Esophagus (tissue), 2 donors: Measurements from ENCODE around the gene RFWD3. TPM values are rescaled to one million over a fixed set of nuclear protein-coding genes. Genes with fewer than 3 reads are reported as not detected.
A peak's percentile ranks its signal among the peaks of the same experiment; 100 is the strongest.
"Not testable (repeated sequence)": the region's sequence is repeated elsewhere in the genome, so short reads cannot be mapped to it uniquely, and the experiment has no call there.

Experiments used
- H3K27ac ChIP-seq, 2 donors: one replicate each; pipeline ENCODE4 v1.5.1; 2013; ENCODE audit warnings: low read depth in 2 of 2, mild to moderate bottlenecking in 2 of 2, inconsistent platforms in 1 of 2, low read length in 1 of 2, moderate library complexity in 1 of 2
- H3K27me3 ChIP-seq, 2 donors: one replicate each; pipeline ENCODE4 v1.6.1; 2013; ENCODE audit warnings: low read length in 2 of 2, control low read depth in 1 of 2, mild to moderate bottlenecking in 1 of 2; ENCODE audit not compliant: insufficient read depth in 2 of 2, control insufficient read depth in 1 of 2
- H3K36me3 ChIP-seq, 2 donors: one replicate each; pipeline ENCODE4 v1.6.1; 2013; ENCODE audit warnings: low read length in 1 of 2; ENCODE audit not compliant: control insufficient read depth in 2 of 2, insufficient read depth in 2 of 2
- H3K4me1 ChIP-seq, 2 donors: one replicate each; pipeline ENCODE4 v1.6.1; 2013; ENCODE audit warnings: low read length in 1 of 2; ENCODE audit not compliant: control insufficient read depth in 2 of 2, insufficient read depth in 2 of 2
- H3K4me3 ChIP-seq, 2 donors: one replicate each; pipeline ENCODE4 v1.5.1; 2013; ENCODE audit warnings: low read length in 2 of 2, mild to moderate bottlenecking in 2 of 2, low read depth in 1 of 2, moderate library complexity in 1 of 2
- H3K9me3 ChIP-seq, 2 donors: one replicate each; pipeline ENCODE4 v1.6.1; 2013; ENCODE audit warnings: mild to moderate bottlenecking in 2 of 2, low read depth in 1 of 2, low read length in 1 of 2, moderate library complexity in 1 of 2; ENCODE audit not compliant: control insufficient read depth in 2 of 2, insufficient read depth in 1 of 2
- WGBS, 2 donors: extraction: QIAGEN DNeasy Blood & Tissue Kit; methylation state at CpG; one replicate each; pipeline ENCODE4 v1.1.7; 2013; 5-methylcytosine and 5-hydroxymethylcytosine counted together
- polyA plus RNA-seq, 2 donors: library from polyadenylated mRNA; stranded (reverse); fragments of 200-250 nt; gene quantifications; one replicate each; pipeline ENCODE4 v1.2.3, GENCODE V29; 2013
- donor health status: healthy with polysubstance abuse.
- donor health status: Bipolar disorder and iron deficiency.

Gene RFWD3
- polyA plus RNA-seq, 2 donors: 8.0 to 10.8 TPM

DNA sequence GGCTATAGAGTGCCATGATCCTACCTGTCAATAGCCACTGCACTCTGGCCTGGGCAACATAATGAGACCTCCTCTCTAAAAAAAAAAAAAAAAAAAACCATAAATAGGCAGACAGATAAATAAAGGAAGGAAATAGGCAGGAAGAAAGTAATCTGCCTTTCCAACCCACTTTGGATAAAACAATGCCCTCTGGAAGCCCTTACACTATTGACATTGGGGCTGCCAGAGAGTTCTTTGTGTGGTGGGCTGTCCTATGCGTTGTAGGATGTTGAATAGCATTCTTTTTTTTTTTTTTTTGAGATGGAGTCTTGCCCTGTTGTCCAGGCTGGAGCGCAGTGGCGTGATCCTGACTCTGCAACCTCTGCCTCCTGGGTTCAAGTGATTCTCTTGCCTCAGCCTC, 7.2 kb upstream of the RFWD3 start:
- no peaks in the 10 kb centered on the region for H3K4me1 ChIP-seq
- H3K4me3 ChIP-seq: no peak overlapping the region
- H3K27me3 ChIP-seq: no peaks in the 10 kb centered on the region
- WGBS, 2 donors: 83 to 89% methylated on average over 3 of the region's 3 CpGs
- peaks cover 3 to 17% of the 10 kb centered on the region in 2 donors for H3K36me3 ChIP-seq
- no peak overlapping the region for H3K27ac ChIP-seq
- H3K9me3 ChIP-seq: no peaks in the 10 kb centered on the region

- H3K4me1 ChIP-seq: not testable (repeated sequence)
Measured at GRCh38 chr16:74668877-74669276, 2.2 kb upstream of the RFWD3 start.

GRCh38 chr16:74667255-74667700, 601 bp upstream of the RFWD3 start:
- WGBS, 2 donors: 1% methylated on average over 23 of the region's 23 CpGs
- H3K27ac ChIP-seq: peak overlapping the region; percentile 40 to 59
- H3K27me3 ChIP-seq: no peaks in the 10 kb centered on the region
- peaks cover 5 to 16% of the 10 kb centered on the region in 2 donors for H3K36me3 ChIP-seq
- peak overlapping the region; percentile 38 to 74 for H3K4me3 ChIP-seq
- no peaks in the 10 kb centered on the region for H3K9me3 ChIP-seq
- H3K4me1 ChIP-seq: no peaks in the 10 kb centered on the region

More at GRCh38 chr16:74668877-74669276, 2.2 kb upstream of the RFWD3 start:
- H3K27ac ChIP-seq, H3K4me3 ChIP-seq, H3K9me3 ChIP-seq, H3K27me3 ChIP-seq: not testable (repeated sequence)
- WGBS, 2 donors: 96 to 97% methylated on average over 10 of the region's 10 CpGs
- H3K36me3 ChIP-seq: peaks cover 3 to 10% of the 10 kb centered on the region in 2 donors

DNA sequence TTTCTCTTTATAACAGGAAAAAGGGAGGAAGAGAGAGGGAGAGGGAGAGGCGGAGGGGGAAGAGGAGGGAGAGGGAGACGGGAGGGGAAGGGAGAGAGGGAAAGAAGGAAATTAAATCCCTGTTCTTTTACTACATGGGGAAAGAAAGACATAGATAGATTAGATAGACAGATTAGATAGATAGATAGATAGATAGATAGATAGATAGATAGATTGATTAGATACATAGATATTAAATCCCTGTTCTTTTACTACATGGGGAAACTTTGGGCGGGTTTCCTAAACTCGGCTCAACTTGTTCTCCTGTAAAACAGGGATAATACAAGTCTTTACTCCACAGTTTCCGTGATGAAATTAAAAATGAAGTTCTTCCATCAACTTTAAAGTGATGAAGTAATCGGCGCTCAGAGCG, 661 bp downstream of the RFWD3 start:
- H3K27ac ChIP-seq: peak overlapping the region; percentile 89 to 92
- peaks cover 0 to 2% of the 10 kb centered on the region in 2 donors for H3K4me1 ChIP-seq

GRCh38 chr16:74661064-74661463, 5.6 kb downstream of the RFWD3 start:
- 88 to 91% methylated on average over 5 of the region's 5 CpGs for WGBS, 2 donors

More for the DNA sequence above, 661 bp downstream of the RFWD3 start:
- Histone ChIP-seq H3K4me3 (peak overlapping the region; percentile 74 to 97), H3K27me3 (no peaks in the 10 kb centered on the region), H3K36me3 (peaks cover 5 to 14% of the 10 kb centered on the region in 2 donors), H3K9me3 (no peaks in the 10 kb centered on the region)
- WGBS, 2 donors: 5 to 6% methylated on average over 8 of the region's 8 CpGs

DNA sequence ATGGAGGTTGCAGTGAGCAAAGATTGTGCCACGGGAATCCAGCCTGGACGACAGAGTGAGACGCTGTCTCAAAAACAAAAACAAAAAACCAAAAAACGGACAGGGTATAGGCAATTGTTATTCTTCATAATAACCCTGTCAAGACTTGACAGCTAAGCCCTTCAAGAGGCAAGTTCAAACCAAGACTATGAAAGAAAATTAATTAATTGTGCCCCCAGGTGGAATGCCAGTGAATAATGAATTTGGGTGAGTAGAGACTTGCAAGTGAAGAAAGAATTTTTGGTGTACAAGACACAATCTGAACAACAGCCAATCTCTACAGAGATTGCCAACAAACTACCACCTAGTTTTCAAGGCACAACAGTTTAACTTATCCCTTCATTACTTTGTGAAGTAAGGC, 6.3 kb downstream of the RFWD3 start:
- Histone ChIP-seq H3K27ac (no peak overlapping the region), H3K36me3 (peaks cover 11 to 23% of the 10 kb centered on the region in 2 donors), H3K27me3 (no peaks in the 10 kb centered on the region)

More at GRCh38 chr16:74661064-74661463, 5.6 kb downstream of the RFWD3 start:
- H3K4me3 ChIP-seq: no peak overlapping the region
- H3K27me3 ChIP-seq: no peaks in the 10 kb centered on the region
- peaks cover 0 to 3% of the 10 kb centered on the region in 2 donors for H3K4me1 ChIP-seq
- peaks cover 11 to 23% of the 10 kb centered on the region in 2 donors for H3K36me3 ChIP-seq
- H3K9me3 ChIP-seq: no peaks in the 10 kb centered on the region
- no peak overlapping the region for H3K27ac ChIP-seq

GRCh38 chr16:74659041-74659440, 7.6 kb downstream of the RFWD3 start:
- Histone ChIP-seq H3K4me3 (no peak overlapping the region), H3K9me3 (no peaks in the 10 kb centered on the region), H3K27me3 (no peaks in the 10 kb centered on the region), H3K36me3 (peaks cover 10 to 18% of the 10 kb centered on the region in 2 donors), H3K4me1 (peaks cover 0 to 3% of the 10 kb centered on the region in 2 donors), H3K27ac (no peak overlapping the region)
- WGBS, 2 donors: 64 to 85% methylated on average over 2 of the region's 2 CpGs

More for the DNA sequence above, 6.3 kb downstream of the RFWD3 start:
- no peak overlapping the region for H3K4me3 ChIP-seq
- H3K9me3 ChIP-seq: no peaks in the 10 kb centered on the region
- WGBS, 2 donors: 54 to 70% methylated on average over 4 of the region's 4 CpGs
- H3K4me1 ChIP-seq: peaks cover 0 to 3% of the 10 kb centered on the region in 2 donors

DNA sequence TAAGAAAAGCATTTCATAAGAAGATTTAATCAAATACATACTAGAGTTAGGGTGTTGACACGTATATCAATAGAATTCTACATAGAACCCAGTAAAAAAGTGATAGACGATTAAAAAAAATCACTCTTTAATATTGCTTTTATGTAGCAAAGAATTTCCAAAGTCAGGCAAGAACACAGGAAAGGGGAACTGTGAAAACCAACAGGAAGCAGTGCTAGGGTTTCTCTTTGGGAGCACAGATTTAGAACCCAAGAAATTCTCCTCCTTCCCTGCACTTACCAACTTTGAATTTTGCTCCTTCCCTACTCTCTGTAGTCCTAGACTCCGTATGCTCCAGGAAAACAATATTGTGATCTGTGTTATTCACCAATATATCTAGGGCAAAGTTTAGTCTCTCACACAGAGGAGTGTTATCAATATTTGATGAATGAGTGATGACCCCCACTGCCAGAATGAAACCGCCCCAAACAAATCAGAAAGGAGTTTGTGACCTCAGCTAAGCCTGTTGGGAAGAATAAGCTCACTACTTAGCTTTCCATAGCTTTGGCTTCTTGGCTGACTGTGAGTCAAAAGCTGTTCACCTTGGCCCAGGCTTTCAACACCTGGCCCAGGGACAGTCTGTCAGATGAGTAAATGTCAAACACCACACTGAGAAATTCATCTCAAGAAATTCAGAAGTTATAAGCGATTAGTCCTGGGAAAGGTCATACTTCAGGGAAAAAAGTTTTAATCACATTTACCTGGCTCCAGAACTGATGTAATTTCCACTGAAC, 8.6 kb downstream of the RFWD3 start:
- 60% methylated on average over 5 of the region's 5 CpGs for WGBS, 2 donors

DNA sequence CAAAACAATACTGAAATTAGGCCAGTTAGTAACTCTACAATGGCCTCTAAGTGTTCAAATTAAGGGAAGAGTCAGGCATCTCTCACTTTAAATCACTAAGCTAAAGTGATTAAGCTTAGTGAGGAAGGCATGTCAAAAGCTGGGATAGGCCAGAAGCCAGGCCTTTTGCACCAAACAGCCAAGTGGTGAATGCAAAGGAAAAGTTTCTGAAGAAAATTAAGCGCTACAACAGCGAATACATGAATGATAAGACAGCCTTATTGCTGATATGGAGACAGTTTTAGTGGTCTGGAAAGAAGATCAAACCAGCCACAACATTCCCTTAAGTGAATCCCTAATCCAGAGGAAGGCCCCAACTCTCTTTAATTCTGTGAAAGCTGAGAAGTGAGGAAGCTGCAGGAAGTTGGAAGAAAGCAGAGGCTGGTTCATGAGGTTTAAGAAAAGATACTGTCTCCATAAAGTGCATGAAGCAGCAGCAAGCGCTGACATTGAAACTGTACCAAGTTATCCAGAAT, 12.1 kb downstream of the RFWD3 start:
- H3K4me1 ChIP-seq: peaks cover 0 to 3% of the 10 kb centered on the region in 2 donors
- H3K9me3 ChIP-seq: no peaks in the 10 kb centered on the region
- peaks cover 6% of the 10 kb centered on the region in 2 donors for H3K36me3 ChIP-seq
- H3K4me3 ChIP-seq: no peak overlapping the region
- no peaks in the 10 kb centered on the region for H3K27me3 ChIP-seq
- WGBS, 2 donors: 93 to 96% methylated on average over 3 of the region's 3 CpGs
- H3K27ac ChIP-seq: no peak overlapping the region

More for the DNA sequence above, 8.6 kb downstream of the RFWD3 start:
- Histone ChIP-seq H3K27me3 (no peaks in the 10 kb centered on the region), H3K4me3 (no peak overlapping the region), H3K9me3 (no peaks in the 10 kb centered on the region), H3K27ac (no peak overlapping the region), H3K36me3 (peaks cover 6 to 11% of the 10 kb centered on the region in 2 donors), H3K4me1 (peaks cover 0 to 4% of the 10 kb centered on the region in 2 donors)
